ENCODE data around the gene HECTD3. TPM values are rescaled to one million over a fixed set of nuclear protein-coding genes. Genes with fewer than 3 reads are reported as not detected.

The HECTD3 gene
- total and polyA plus RNA-seq, 9 of the 15 experiments (the other 6 are each of a cell fraction or from before 2014, with no cell fraction given) = 6.3 to 50.8 (median 18.9) TPM

- peak; percentile 55 to 77; a peak in 3 of 4 replicates for TF ChIP-seq MNT (conservative IDR thresholded peaks at IDR 0.05)
- TF ChIP-seq CREM (IDR thresholded peaks at IDR 0.05; ENCODE audit: low read depth) = peak; percentile 52; the same call in 1 of the 2 replicates
- TF ChIP-seq FOXA3 (CRISPR knock-in tag; conservative IDR thresholded peaks at IDR 0.05 in 1 of 2, IDR thresholded peaks at IDR 0.05 in 1 of 2) = peak in 1 of 2 experiments; percentile 21; a peak in 2 of 4 replicates
- peak; percentile 41; the same call in 1 of the 2 replicates for TF ChIP-seq KLF6 (CRISPR knock-in tag; IDR thresholded peaks at IDR 0.05; ENCODE audit: borderline replicate concordance)
- TF ChIP-seq ZNF395 (CRISPR knock-in tag; IDR thresholded peaks at IDR 0.05) = peak; percentile 85; the same call in 1 of the 2 replicates
- peak; percentile 88 for TF ChIP-seq FOXM1 (IDR thresholded peaks at IDR 0.05; ENCODE audit: low read depth)
- no peak for TF ChIP-seq FOXM1 (CRISPR knock-in tag; IDR thresholded peaks at IDR 0.05; ENCODE audit: low read depth)
- 0 out of 2 replicates have a peak, but pooled peaks have one; percentile 36 for TF ChIP-seq E2F1 (CRISPR knock-in tag; IDR thresholded peaks at IDR 0.05)
- TF ChIP-seq HMBOX1 (IDR thresholded peaks at IDR 0.05) = peak; percentile 66
- TF ChIP-seq ZKSCAN8 (CRISPR knock-in tag; IDR thresholded peaks at IDR 0.05) = no peak
- TF ChIP-seq SREBF2 (CRISPR knock-in tag; IDR thresholded peaks at IDR 0.05) = no peak
- TF ChIP-seq ZNF764 (CRISPR knock-in tag; IDR thresholded peaks at IDR 0.05; ENCODE audit: low read depth) = no peak
- TF ChIP-seq FOXK2 (conservative IDR thresholded peaks at IDR 0.05 in 1 of 2, IDR thresholded peaks at IDR 0.05 in 1 of 2; ENCODE audit: low read depth in 2 of 2) = peak; percentile 45 to 78; a peak in 2 of 4 replicates
- TF ChIP-seq KLF16 (IDR thresholded peaks at IDR 0.05) = peak; percentile 95
- no peak for TF ChIP-seq KLF1 (tag; IDR thresholded peaks at IDR 0.05)
- TF ChIP-seq NONO (IDR thresholded peaks at IDR 0.05; ENCODE audit: low read depth in 2 of 2, low read length in 1 of 2) = peak in 1 of 2 experiments; percentile 74; a peak in 1 of 4 replicates
- peak; percentile 55; the same call in 1 of the 2 replicates for TF ChIP-seq MBD2 (IDR thresholded peaks at IDR 0.05; ENCODE audit: borderline replicate concordance, low read depth)
- no peak for TF ChIP-seq SRSF9 (IDR thresholded peaks at IDR 0.05; ENCODE audit: borderline replicate concordance, low read depth, low read length)
- TF ChIP-seq ZNF134 (CRISPR knock-in tag; conservative IDR thresholded peaks at IDR 0.05) = peak; percentile 60; the same call in 1 of the 2 replicates
- no peak for TF ChIP-seq SETDB1 (IDR thresholded peaks at IDR 0.05; ENCODE audit: low read length)
- TF ChIP-seq GTF2B (IDR thresholded peaks at IDR 0.05; ENCODE audit: extremely low read depth, insufficient read length) = no peak
Measured at GRCh38 chr1:45038661-45039364, 27.7 kb upstream of the HECTD3 start (continued).
